IMR-90 (cell line): ENCODE results near the gene APP. TPM values are rescaled to one million over a fixed set of nuclear protein-coding genes. Genes with fewer than 3 reads are reported as not detected.

Source experiments
- ATAC-seq: fragments of 200-7000 bp; cut with Tn5 transposase; 2 replicates; pipeline ENCODE4 v1.9.1; 2020; ENCODE audit warnings: low read depth, mild to moderate bottlenecking, moderate library complexity
- BruUV-seq: library from RNA; stranded (reverse); fragments of 400-500 nt; replicated peaks from 2 replicates; lab custom pipeline; 2021; lab: Mats Ljungman, UMichigan
- CTCF ChIA-PET: fragments of 300-600 bp; formaldehyde crosslinking; extraction: SDS; loops from one replicate; lab custom pipeline; 2021; ENCODE audit warnings: antibody characterized with exemption; lab: Yijun Ruan, JAX
- POLR2A ChIA-PET: fragments of 300-600 bp; sonication (Branson Sonifier 250); formaldehyde crosslinking; loops from one replicate; lab custom pipeline; 2022; ENCODE audit warnings: antibody characterized with exemption; ENCODE audit not compliant: unreplicated experiment; lab: Charles Lee
- DNase-seq: peaks from one replicate; pipeline ENCODE4 v3.0.0; 2013
- H2AFZ ChIP-seq: replicated peaks from 2 replicates; pipeline ENCODE3; 2013; ENCODE audit warnings: low read length, mild to moderate bottlenecking; ENCODE audit not compliant: poor library complexity
- H2AK5ac ChIP-seq: 2 replicates; pipeline ENCODE4 v1.6.1; 2013; ENCODE audit warnings: low read depth, low read length, inconsistent platforms
- H2AK9ac ChIP-seq: replicated peaks from 2 replicates; pipeline ENCODE3; 2013; ENCODE audit warnings: mild to moderate bottlenecking, low read depth, low read length, moderate library complexity; ENCODE audit not compliant: poor library complexity
- H2BK120ac ChIP-seq: 2 replicates; pipeline ENCODE4 v1.6.1; 2013; ENCODE audit warnings: low read depth, low read length, inconsistent platforms
- H2BK15ac ChIP-seq: 3 replicates; pipeline ENCODE4 v1.6.1; 2013; ENCODE audit warnings: low read depth, low read length, inconsistent platforms
- H2BK20ac ChIP-seq: 2 replicates; pipeline ENCODE4 v1.6.1; 2013; ENCODE audit warnings: low read depth, mild to moderate bottlenecking, inconsistent platforms, low read length, moderate library complexity
- H2BK5ac ChIP-seq: 2 replicates; pipeline ENCODE4 v1.6.1; 2013; ENCODE audit warnings: mild to moderate bottlenecking, low read depth, low read length, inconsistent platforms; ENCODE audit not compliant: poor library complexity, severe bottlenecking
- H3K14ac ChIP-seq: replicated peaks from 2 replicates; pipeline ENCODE4 v1.6.1; 2013; ENCODE audit warnings: low read depth, low read length, inconsistent platforms
- H3K18ac ChIP-seq: 2 replicates; pipeline ENCODE4 v1.6.1; 2013; ENCODE audit warnings: low read depth, low read length, control low read depth
- H3K23ac ChIP-seq: 2 replicates; pipeline ENCODE4 v1.6.1; 2013; ENCODE audit warnings: low read depth, low read length, inconsistent platforms
- H3K27ac ChIP-seq: 2 replicates; pipeline ENCODE4 v1.5.1; 2013; ENCODE audit warnings: mild to moderate bottlenecking, control low read depth, low read length; ENCODE audit not compliant: insufficient read depth
- H3K27me3 ChIP-seq: 2 replicates; pipeline ENCODE4 v1.6.1; 2013; ENCODE audit warnings: low read length; ENCODE audit not compliant: control insufficient read depth, insufficient read depth
- H3K36me3 ChIP-seq: 2 replicates; pipeline ENCODE4 v1.6.1; 2013; ENCODE audit warnings: low read length, mixed read lengths; ENCODE audit not compliant: control insufficient read depth, insufficient read depth
- H3K4ac ChIP-seq: 2 replicates; pipeline ENCODE4 v1.6.1; 2013; ENCODE audit warnings: low read depth, low read length, inconsistent platforms
- H3K4me1 ChIP-seq: 2 replicates; pipeline ENCODE4 v1.6.1; 2013; ENCODE audit warnings: low read length, mixed read lengths; ENCODE audit not compliant: control insufficient read depth, insufficient read depth
- H3K4me2 ChIP-seq: 2 replicates; pipeline ENCODE4 v1.6.1; 2013; ENCODE audit warnings: low read depth, mild to moderate bottlenecking, control low read depth, low read length, moderate library complexity
- H3K4me3 ChIP-seq: 2 replicates; pipeline ENCODE4 v1.5.1; 2013; ENCODE audit warnings: low read depth, mild to moderate bottlenecking, control low read depth, low read length, moderate library complexity; ENCODE audit not compliant: insufficient read depth
- H3K56ac ChIP-seq: 2 replicates; pipeline ENCODE4 v1.6.1; 2013; ENCODE audit warnings: low read length, inconsistent platforms; ENCODE audit not compliant: insufficient read depth; ENCODE audit errors: extremely low read depth
- H3K79me1 ChIP-seq, 2 experiments: 2 replicates each; pipeline ENCODE4 v1.6.1; 2013; ENCODE audit warnings: low read length in 2 of 2, inconsistent platforms in 1 of 2, low read depth in 1 of 2
- H3K9ac ChIP-seq: 2 replicates; pipeline ENCODE4 v1.6.1; 2013; ENCODE audit warnings: low read depth, low read length, control low read depth
- H3K9me1 ChIP-seq: 2 replicates; pipeline ENCODE4 v1.6.1; 2013; ENCODE audit warnings: low read length, inconsistent platforms; ENCODE audit not compliant: insufficient read depth
- H3K9me3 ChIP-seq: 2 replicates; pipeline ENCODE4 v1.6.1; 2013; ENCODE audit warnings: low read length; ENCODE audit not compliant: control insufficient read depth, insufficient read depth
- H4K20me1 ChIP-seq: 2 replicates; pipeline ENCODE4 v1.6.1; 2013; ENCODE audit warnings: low read length, inconsistent platforms; ENCODE audit not compliant: insufficient read depth
- H4K5ac ChIP-seq: 2 replicates; pipeline ENCODE4 v1.6.1; 2013; ENCODE audit warnings: mild to moderate bottlenecking, low read depth, low read length, control low read depth
- H4K8ac ChIP-seq, 2 experiments: 2 replicates each; pipeline ENCODE4 v1.6.1; 2013; ENCODE audit warnings: low read depth in 2 of 2, low read length in 2 of 2, control low read depth in 1 of 2, inconsistent platforms in 1 of 2
- H4K91ac ChIP-seq: 2 replicates; pipeline ENCODE4 v1.6.1; 2013; ENCODE audit warnings: low read depth, low read length, inconsistent platforms; ENCODE audit not compliant: insufficient read depth
- CEBPB ChIP-seq: IDR thresholded peaks from 2 replicates; pipeline ENCODE4 v1.6.1; 2012; ENCODE audit warnings: low read depth, low read length, improper control_type of control experiment
- CTCF ChIP-seq: conservative IDR thresholded peaks from 2 replicates; pipeline ENCODE4 v1.5.1; 2012; ENCODE audit warnings: mild to moderate bottlenecking, low read depth, low read length, improper control_type of control experiment
- ELK1 ChIP-seq: fragments of 150-350 bp; IDR thresholded peaks from 2 replicates; pipeline ENCODE4 v1.6.1; 2016; ENCODE audit warnings: low read depth, mild to moderate bottlenecking, low read length, moderate library complexity, borderline replicate concordance
- MAFK ChIP-seq: IDR thresholded peaks from 2 replicates; pipeline ENCODE4 v1.6.1; 2012; ENCODE audit warnings: low read depth, low read length, improper control_type of control experiment
- MXI1 ChIP-seq: IDR thresholded peaks from 2 replicates; pipeline ENCODE4 v1.6.1; 2012; ENCODE audit warnings: low read depth, mild to moderate bottlenecking, low read length, moderate library complexity, borderline replicate concordance
- NFE2L2 ChIP-seq: fragments of 150-350 bp; IDR thresholded peaks from 2 replicates; pipeline ENCODE4 v1.6.1; 2016; ENCODE audit warnings: low read depth, mild to moderate bottlenecking, low read length
- POLR2A ChIP-seq: IDR thresholded peaks from 2 replicates; pipeline ENCODE4 v1.6.1; 2012; ENCODE audit warnings: mild to moderate bottlenecking, low read depth, low read length
- RAD21 ChIP-seq: IDR thresholded peaks from 2 replicates; pipeline ENCODE4 v1.6.1; 2012; ENCODE audit warnings: low read length, improper control_type of control experiment
- RCOR1 ChIP-seq: IDR thresholded peaks from 2 replicates; pipeline ENCODE4 v1.6.1; 2012; ENCODE audit warnings: mild to moderate bottlenecking, low read length, improper control_type of control experiment; ENCODE audit not compliant: insufficient replicate concordance
- RFX5 ChIP-seq: IDR thresholded peaks from 2 replicates; pipeline ENCODE4 v1.8.0; 2012; ENCODE audit warnings: low read depth, mild to moderate bottlenecking, low read length, moderate library complexity
- SMC3 ChIP-seq: fragments of 150-350 bp; IDR thresholded peaks from 2 replicates; pipeline ENCODE4 v1.6.1; 2016; ENCODE audit warnings: low read depth, mild to moderate bottlenecking, antibody characterized with exemption, low read length, moderate library complexity
- WGBS, 2 experiments: methylation state at CpG; one replicate each; pipeline versions ENCODE4 v1.1.5 to v1.1.7; 2013; ENCODE audit warnings: missing lambda C conversion rate in 2 of 2; ENCODE audit not compliant: insufficient read length in 1 of 2; ENCODE audit errors: extremely low coverage in 2 of 2; 5-methylcytosine and 5-hydroxymethylcytosine counted together
- dilution Hi-C: fragments of 300-500 bp; cut with HindIII; formaldehyde crosslinking; loops from one replicate; pipeline ENCODE4 v1.14.3; 2018; ENCODE audit warnings: low sequenced_read_pairs; ENCODE audit not compliant: unreplicated experiment
- in situ Hi-C: fragments of 300-500 bp; cut with MboI; formaldehyde crosslinking; loops from 3 replicates; pipeline ENCODE4 v1.14.3; 2019; ENCODE audit warnings: low sequenced_read_pairs, inconsistent platforms, mixed read lengths
- intact Hi-C: fragments of 100-400 bp; cut with micrococcal nuclease; formaldehyde crosslinking; loops from 2 replicates; pipeline ENCODE4 v1.10.0; 2022
- polyA plus RNA-seq, 3 experiments: library from polyadenylated mRNA; depleted of rRNA; stranded (reverse); fragments of >200 nt; gene quantifications; 2 replicates each; pipeline ENCODE4 v1.2.3, GENCODE V29; 2012; ENCODE audit warnings: low replicate concordance in 1 of 3
- total RNA-seq: library from RNA; depleted of rRNA; stranded (reverse); fragments of >200 nt; gene quantifications from 2 replicates; pipeline ENCODE4 v1.2.3, GENCODE V29; 2012
- TF ChIP-seq, protein P1 (sequence below): fragments of 150-350 bp; IDR thresholded peaks from 2 replicates; pipeline ENCODE4 v1.6.1; 2017; ENCODE audit warnings: mild to moderate bottlenecking, antibody characterized with exemption, low read length, low read depth

APP gene
- total and polyA plus RNA-seq, 2 of the 4 experiments (the other 2 are of a cell fraction) = 191 to 530 TPM

- DNase-seq = no peak
- dilution Hi-C loops = no loop called here
- Histone ChIP-seq H3K27ac (no peak overlapping the region), H4K91ac (no peak overlapping the region), H3K4me2 (no peak overlapping the region), H2AK9ac (no peak overlapping the region), H2AFZ (no peak overlapping the region), H3K27me3 (no peaks in the 10 kb centered on the region), H4K5ac (no peak overlapping the region), H2BK20ac (no peak overlapping the region), H2AK5ac (no peak overlapping the region), H4K20me1 (peaks cover 23% of the 10 kb centered on the region), H3K36me3 (no peaks in the 10 kb centered on the region; the same call in 1 of the 2 replicates), H3K56ac (no peak overlapping the region), H3K4me3 (no peak overlapping the region), H3K14ac (no peak overlapping the region), H3K79me1 (peaks cover 34 to 78% of the 10 kb centered on the region in 2 experiments), H3K4me1 (peaks cover 4% of the 10 kb centered on the region), H3K4ac (no peak overlapping the region), H3K9me3 (no peaks in the 10 kb centered on the region), H2BK5ac (no peak overlapping the region), H2BK15ac (no peak overlapping the region), H3K23ac (no peak overlapping the region), H2BK120ac (no peak overlapping the region), H3K18ac (no peak overlapping the region), H4K8ac (no peak overlapping the region), H3K9me1 (peaks cover 12% of the 10 kb centered on the region), H3K9ac (no peak overlapping the region)
- no peak for ATAC-seq
- TF ChIP-seq CEBPB (no peak), RFX5 (no peak), SMC3 (no peak), MAFK (no peak), RCOR1 (no peak), ELK1 (no peak), NFE2L2 (no peak), RAD21 (no peak), POLR2A (no peak), CTCF (no peak), MXI1 (no peak)
- TF ChIP-seq, protein P1, sequence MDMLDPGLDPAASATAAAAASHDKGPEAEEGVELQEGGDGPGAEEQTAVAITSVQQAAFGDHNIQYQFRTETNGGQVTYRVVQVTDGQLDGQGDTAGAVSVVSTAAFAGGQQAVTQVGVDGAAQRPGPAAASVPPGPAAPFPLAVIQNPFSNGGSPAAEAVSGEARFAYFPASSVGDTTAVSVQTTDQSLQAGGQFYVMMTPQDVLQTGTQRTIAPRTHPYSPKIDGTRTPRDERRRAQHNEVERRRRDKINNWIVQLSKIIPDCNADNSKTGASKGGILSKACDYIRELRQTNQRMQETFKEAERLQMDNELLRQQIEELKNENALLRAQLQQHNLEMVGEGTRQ = no peak
- no CpG with 5 or more reads among the region's 5 CpGs for WGBS, 2 experiments
- BruUV-seq = no TSS peak
- intact Hi-C loops = no loop called here
- in situ Hi-C loops = no loop called here
- POLR2A ChIA-PET = no interaction called here
- CTCF ChIA-PET = no interaction called here
Observed at GRCh38 chr21:26117324-26117971, 53.1 kb downstream of the APP start.
